ENCODE data around the gene ECE1.
"Not testable (repeated sequence)": the region's sequence is repeated elsewhere in the genome, so short reads cannot be mapped to it uniquely, and the experiment has no call there.

ECE1 gene

GRCh38 chr1:21217812-21218596 lies 72.3 kb downstream of the ECE1 start:
- peak; percentile 12 for DNase-seq

GRCh38 chr1:21216835-21217811 lies 73.1 kb downstream of the ECE1 start:
- peak; percentile 50 for DNase-seq

- DNase-seq = no peak
Observed at GRCh38 chr1:21212126-21212525, 78.1 kb downstream of the ECE1 start.

- not testable (repeated sequence) for DNase-seq
Observed at GRCh38 chr1:21208137-21208700, 82.0 kb downstream of the ECE1 start.

GRCh38 chr1:21206117-21206516 lies 84.1 kb downstream of the ECE1 start:
- no peak for DNase-seq

GRCh38 chr1:21205416-21205815 lies 84.8 kb downstream of the ECE1 start:
- no peak for DNase-seq

GRCh38 chr1:21201650-21202049 lies 88.6 kb downstream of the ECE1 start:
- DNase-seq = no peak

GRCh38 chr1:21201238-21201637 lies 89.0 kb downstream of the ECE1 start:
- not testable (repeated sequence) for DNase-seq

- no peak for DNase-seq
Observed at GRCh38 chr1:21200767-21201166, 89.5 kb downstream of the ECE1 start.

GRCh38 chr1:21198929-21199328 lies 91.3 kb downstream of the ECE1 start:
- DNase-seq = no peak

GRCh38 chr1:21192871-21193270 lies 97.4 kb downstream of the ECE1 start:
- no peak for DNase-seq

- DNase-seq = no peak
Observed at GRCh38 chr1:21192284-21192683, 98.0 kb downstream of the ECE1 start.

GRCh38 chr1:21190771-21191170 lies 99.5 kb downstream of the ECE1 start:
- not testable (repeated sequence) for DNase-seq

- no peak for DNase-seq
Observed at GRCh38 chr1:21189906-21190500, 100.3 kb downstream of the ECE1 start.

GRCh38 chr1:21189421-21189820 lies 100.8 kb downstream of the ECE1 start:
- no peak for DNase-seq

GRCh38 chr1:21188235-21188634 lies 102.0 kb downstream of the ECE1 start:
- no peak for DNase-seq

GRCh38 chr1:21185221-21185731 lies 105.0 kb downstream of the ECE1 start:
- DNase-seq = no peak

GRCh38 chr1:21184276-21184675 lies 106.0 kb downstream of the ECE1 start:
- DNase-seq = no peak

- no peak for DNase-seq
Observed at GRCh38 chr1:21182181-21182731, 108.0 kb downstream of the ECE1 start.

- not testable (repeated sequence) for DNase-seq
Observed at GRCh38 chr1:21178271-21178670, 112.0 kb downstream of the ECE1 start.

- peak; percentile 97 for DNase-seq
Observed at GRCh38 chr1:21176586-21177555, 113.4 kb downstream of the ECE1 start, which contains the start of gene EIF4G3. TSS of gene EIF4G3 (minus strand) at chr1:21176897. CDS start at chr1:21002742, 174,155 bp downstream.

Measured in central memory CD4-positive, alpha-beta T cell (primary cell).